Activated T-cell treated with anti-CD3 and anti-CD28 coated beads for 4 hours (primary cell): ENCODE data around the gene PITHD1.
A peak's percentile ranks its signal among the peaks of the same experiment; 100 is the strongest.
"Not testable (repeated sequence)": the region's sequence is repeated elsewhere in the genome, so short reads cannot be mapped to it uniquely, and the experiment has no call there.

ENCODE experiments used
- DNase-seq: peaks from one replicate; pipeline ENCODE4 v3.0.0-alpha.2; 2020

PITHD1 gene

DNA sequence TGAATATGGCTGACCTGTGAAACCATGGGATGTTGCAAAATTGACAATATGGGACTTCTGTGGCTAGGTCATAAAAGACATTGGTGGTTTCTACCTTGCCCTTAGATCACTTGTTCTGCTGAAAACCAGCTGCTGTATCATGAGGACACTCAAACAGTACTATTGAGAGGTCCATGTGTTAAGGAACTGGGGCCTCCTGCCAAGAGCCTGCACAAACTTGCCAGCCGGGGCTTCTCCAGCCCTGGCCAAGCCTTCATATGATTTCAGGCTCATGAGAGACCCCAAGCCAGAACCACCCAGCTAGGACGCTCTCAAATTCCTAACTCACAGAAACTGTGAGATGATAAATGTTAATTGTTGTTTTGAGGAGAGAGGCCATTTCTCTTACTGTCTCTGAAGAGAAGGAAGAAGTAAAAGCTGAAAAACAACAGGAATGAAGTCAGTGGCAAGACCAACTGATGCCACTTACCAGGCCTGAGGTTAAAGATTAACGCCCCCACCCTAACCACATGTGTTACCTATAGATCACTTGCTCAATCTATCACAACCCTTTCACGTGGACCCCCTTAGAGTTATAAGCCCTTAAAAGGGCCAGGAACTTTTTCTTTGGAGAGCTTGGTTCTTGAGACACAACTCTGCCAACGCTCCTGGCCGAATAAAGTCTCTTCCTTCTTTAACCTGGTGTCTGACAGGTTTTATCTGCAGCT, 3.9 kb upstream of the PITHD1 start:
- no peak for DNase-seq

DNA sequence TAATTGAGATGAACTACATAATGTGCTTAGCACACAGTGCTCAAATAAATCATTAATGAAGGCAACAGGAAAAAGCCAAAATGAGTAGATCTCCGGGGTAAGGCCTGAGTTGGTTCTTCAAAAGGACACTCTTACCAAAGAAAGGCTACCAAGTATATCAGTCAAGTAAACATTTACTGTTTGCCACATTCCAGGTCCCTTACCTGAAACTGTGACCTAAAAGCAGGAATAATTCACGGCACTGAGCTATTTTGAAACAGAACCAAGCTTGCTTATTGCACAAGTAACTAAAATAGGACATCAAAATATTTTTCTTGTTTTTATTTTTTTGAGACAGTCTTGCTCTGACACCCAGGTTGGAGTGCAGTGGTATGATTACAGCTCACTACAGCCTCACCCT, 2.0 kb upstream of the PITHD1 start:
- DNase-seq, result no peak

DNA sequence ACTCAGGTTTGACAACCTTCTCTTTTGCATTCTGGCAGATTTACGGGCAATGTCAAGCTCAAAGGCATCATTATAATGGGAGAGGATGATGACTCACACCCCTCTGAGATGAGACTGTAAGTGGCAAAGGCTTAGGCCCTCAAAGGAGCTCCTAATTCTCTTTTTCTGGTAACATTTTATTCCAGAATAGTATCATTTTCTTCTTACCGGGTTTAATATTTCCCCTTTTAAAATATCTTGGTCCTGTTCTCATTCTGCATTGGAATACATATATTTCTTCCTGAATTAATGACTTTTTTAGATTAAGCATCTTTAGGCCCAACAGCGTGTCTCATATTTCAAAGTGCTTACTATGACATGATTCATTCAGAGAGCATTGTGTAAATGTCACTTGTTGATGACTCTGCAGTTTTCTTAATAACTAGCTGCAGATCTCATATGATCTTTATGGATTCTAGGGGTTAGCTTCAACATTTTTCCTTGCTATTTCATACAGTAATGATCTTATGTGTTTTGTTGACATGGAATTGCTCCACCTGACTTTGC, 1.7 kb downstream of the PITHD1 start:
- DNase-seq, result no peak

DNA sequence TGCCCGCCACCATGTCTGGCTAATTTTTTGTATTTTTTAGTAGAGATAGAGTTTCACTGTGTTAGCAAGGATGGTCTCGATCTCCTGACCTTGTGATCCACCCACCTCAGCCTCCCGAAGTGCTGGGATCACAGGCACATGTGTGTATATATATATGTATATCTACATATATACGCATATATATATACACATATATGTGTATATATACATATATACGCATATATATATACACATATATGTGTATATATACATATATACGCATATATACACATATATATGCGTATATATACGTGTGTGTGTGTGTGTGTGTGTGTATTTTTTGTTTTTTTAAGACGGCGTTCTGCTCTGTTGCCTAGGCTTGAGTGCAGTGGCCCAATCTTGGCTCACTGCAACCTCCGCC, 4.9 kb downstream of the PITHD1 start:
- DNase-seq, result not testable (repeated sequence)

DNA sequence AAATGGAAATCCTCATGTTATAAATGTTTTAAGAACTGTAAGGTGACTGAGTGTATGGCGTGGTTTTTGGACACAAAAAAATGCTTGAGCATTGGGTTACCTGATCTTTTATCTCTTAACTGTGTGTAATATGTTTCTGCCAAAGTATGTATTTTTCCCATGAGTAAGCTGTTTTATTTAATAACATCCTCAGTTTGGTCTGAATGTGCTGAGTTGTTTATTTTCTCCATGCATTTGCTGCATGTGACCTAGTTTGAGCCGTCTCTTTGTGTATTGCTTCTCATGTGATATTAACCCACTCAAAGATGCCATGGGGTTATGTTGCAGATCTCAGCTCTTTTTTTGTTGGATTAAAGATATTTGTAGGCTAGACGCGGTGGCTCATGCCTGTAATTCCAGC, 6.6 kb downstream of the PITHD1 start:
- no peak for DNase-seq

DNA sequence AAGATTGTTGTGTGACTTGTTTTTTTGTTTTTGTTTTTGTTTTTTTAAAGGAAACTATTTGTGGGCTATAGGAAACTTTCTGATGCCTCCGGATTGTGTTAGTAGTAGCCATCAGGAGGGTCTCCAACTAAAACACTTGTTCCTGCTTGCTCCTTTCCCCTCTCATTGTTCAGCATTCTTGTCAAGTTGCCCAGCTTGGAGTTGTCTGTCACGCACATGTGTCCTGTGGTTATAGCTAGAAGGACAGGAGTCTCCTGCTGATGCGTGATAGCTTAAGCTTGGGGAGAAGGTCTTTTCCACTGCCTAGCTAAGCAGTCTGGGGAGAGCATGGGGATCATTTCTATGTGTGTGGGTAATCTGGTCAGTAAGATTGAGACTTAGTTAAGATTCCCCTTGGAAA, 9.5 kb downstream of the PITHD1 start:
- no peak for DNase-seq

DNA sequence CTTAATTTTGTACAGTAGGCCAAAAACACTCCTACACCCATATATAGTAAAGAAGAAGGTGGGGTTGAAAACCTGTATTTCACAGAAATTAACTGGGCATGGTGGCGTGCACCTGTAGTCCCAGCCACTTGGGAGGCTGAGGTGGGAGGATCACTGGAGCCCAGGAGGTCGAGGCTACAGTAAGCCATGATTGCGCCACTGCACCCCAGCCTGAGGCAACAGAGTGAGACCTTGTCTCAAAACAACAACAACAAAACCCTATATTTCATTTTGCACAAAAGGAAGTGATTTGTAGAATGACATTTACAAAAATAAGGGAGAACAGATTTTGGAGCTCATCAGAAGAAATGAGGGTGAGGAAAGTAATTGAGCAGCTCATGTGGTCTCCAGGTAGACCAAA, 10.5 kb downstream of the PITHD1 start:
- DNase-seq, result no peak

DNA sequence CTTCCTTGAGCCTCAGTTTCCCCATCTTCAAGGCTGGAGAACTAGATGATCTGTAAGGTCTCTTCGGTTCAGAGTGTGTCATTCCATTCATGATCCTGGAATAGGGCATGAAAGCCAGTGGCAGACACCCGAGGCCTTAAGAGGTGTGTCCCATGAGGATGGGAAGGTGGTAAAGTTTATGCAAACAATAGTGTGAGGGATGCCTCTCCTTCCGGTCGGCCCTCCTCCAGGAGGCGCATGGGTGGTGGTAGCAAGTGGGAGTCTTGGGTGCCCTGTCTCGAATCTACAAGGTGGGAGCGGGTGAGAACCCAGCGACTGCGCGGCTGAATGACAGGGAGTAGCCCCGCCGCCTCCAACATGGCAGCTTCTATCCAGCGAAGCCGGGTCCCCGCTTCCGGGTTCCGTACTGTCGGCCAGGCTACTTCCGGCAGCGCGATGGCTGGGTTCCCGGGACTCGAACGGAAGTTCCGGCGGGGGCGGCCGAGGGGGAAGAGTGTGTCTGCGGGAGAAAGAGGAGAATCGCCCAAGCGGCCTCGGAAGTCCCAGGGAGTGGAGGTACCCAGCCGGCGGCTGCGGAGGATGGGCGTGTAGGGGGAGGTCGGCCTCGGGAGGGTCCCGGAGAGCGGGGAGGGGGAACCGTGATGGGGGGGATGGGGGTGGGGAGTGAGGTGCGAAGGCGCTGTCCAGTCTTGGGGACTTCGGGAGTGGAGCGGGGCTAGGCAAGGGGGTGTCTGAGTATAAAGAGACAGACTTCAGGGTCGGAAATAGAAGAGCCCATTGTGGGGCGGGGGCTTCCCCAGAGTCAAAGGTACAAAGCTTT, 12.7 kb downstream of the PITHD1 start, which contains the start of gene LYPLA2:
Gene LYPLA2, plus strand, starts transcription at position 450 of the 820 bp plus-strand sequence. CDS start 1,538 bp downstream, outside the sequence.
- peak; percentile 75 for DNase-seq

DNA sequence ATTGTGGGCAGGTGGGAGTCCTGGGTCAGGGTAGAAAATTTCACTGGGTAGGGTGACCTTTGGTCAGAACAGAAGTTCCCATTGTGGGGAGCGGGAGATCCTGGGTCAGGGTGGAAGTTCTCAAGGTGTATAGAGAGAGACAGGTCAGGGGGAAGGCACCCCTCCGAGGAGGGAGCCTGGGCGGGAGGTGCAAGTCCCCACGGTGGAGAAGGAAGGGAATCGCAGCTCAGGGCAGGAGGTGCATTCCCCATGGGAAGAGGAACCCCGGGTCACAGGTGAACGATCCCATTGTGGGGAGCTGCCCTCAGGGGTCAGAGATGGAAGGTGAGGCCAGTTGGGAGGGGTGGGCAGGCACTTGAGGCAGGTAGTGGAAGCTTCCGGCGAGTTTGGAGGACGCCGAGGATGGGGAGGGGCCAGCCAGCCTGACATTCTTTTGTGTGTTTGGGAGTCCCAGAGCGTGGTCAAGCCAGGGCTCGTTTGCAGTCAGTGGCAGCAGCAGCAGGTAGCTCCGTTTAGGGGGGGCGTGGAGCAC, 13.4 kb downstream of the PITHD1 start:
- no peak for DNase-seq

DNA sequence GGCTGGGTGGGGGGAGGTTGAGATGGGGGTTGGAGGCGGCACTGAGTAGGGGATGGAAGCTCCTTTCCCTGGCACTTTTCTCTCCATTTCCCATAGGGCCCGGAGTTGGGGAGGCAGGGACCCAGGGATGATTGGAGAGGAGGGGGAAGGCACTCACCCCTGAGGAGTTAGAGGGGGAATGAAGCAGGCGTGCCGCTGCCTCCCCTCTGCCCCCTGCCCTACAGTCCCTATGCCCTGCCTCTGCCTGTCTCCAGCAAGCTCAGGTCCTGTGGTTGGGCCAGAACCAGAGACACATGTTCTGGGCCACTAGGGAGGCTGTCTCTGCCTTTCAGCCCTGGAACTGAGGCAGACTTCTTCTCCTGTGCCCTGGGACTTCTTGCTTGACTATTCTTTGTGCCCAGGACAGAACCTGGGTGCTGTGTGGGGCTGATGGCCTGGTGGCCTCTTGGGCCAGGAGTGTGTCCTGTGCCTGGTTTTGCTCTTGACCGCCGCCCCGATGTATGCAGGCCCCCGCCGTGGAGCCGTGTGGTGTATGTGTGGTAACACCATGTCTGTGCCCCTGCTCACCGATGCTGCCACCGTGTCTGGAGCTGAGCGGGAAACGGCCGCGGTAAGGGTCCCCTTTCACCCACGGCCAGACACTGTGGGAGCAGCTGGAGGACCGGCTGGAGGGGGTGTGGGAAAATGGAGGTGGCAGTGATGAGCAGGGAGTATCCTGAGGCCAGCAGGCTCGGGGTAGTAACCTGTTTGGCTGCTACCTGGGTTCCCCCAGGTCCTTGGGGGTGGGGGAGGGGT, 14.1 kb downstream of the PITHD1 start:
- DNase-seq, result no peak

DNA sequence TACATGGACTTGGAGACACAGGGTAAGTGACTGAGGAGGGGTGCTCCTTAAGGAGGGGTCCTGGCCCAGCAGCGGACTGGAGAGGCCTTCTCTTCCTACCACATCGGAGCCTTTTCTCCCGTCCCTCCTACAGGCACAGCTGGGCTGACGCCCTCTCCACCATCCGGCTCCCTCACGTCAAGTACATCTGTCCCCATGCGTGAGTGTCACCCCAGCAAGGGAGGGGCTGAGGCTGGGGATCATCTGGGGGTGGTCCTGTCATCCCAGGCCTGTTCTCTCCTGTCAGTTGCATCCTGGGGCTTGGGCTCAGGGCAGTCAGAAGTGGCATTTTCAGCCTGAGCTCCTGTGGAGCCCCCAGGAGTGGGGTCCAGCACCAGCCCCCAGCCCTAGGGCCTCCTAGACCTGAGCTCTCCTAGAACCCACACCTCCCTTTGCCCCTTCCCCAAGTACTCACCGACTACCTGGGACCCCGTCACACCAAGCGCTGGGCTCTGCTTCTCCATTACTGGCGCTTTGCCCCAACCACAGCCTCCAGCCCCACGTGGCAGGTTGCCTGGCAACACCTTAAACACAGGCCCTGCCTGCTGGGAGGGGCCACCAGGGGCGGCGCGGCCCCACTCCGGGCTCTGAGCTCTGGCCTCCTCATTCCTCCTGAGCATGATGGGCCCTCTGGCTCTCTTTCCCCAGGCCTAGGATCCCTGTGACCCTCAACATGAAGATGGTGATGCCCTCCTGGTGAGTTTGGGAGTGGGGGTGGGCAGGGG, 15.0 kb downstream of the PITHD1 start:
- DNase-seq, result no peak

DNA sequence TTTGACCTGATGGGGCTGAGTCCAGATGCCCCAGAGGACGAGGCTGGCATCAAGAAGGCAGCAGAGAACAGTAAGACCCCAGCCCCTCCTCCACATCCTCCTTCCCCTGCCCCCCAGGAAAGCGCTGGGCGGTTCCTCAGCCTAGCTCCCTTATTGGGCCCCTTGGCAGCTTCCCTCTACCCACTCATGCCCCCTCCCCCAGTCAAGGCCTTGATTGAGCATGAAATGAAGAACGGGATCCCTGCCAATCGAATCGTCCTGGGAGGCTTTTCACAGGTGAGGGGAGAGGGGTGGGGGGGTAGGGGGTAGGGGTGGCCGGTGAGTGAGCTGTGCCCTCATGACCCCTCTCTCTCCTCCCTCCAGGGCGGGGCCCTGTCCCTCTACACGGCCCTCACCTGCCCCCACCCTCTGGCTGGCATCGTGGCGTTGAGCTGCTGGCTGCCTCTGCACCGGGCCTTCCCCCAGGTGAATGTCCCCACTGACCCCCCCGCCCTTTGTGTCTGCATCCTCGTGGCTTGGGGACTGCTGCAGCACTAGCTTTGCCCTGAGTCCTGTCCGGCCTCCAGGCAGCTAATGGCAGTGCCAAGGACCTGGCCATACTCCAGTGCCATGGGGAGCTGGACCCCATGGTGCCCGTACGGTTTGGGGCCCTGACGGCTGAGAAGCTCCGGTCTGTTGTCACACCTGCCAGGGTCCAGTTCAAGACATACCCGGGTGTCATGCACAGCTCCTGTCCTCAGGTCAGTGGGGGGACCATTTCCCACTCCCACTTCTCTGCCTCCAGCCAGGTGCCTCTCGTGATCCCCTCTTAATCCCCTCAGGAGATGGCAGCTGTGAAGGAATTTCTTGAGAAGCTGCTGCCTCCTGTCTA, 15.9 kb downstream of the PITHD1 start:
- DNase-seq, result no peak

DNA sequence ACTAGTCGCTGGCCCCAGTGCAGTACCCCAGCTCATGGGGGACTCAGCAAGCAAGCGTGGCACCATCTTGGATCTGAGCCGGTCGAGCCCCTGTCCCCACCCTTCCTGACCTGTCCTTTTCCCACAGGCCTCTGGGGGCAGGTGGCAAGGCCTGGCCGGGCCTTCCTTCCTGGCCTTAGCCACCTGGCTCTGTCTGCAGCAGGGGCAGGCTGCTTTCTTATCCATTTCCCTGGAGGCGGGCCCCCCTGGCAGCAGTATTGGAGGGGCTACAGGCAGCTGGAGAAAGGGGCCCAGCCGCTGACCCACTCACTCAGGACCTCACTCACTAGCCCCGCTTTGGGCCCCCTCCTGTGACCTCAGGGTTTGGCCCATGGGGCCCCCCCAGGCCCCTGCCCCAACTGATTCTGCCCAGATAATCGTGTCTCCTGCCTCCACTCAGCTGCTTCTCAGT, 16.5 kb downstream of the PITHD1 start:
- not testable (repeated sequence) for DNase-seq

DNA sequence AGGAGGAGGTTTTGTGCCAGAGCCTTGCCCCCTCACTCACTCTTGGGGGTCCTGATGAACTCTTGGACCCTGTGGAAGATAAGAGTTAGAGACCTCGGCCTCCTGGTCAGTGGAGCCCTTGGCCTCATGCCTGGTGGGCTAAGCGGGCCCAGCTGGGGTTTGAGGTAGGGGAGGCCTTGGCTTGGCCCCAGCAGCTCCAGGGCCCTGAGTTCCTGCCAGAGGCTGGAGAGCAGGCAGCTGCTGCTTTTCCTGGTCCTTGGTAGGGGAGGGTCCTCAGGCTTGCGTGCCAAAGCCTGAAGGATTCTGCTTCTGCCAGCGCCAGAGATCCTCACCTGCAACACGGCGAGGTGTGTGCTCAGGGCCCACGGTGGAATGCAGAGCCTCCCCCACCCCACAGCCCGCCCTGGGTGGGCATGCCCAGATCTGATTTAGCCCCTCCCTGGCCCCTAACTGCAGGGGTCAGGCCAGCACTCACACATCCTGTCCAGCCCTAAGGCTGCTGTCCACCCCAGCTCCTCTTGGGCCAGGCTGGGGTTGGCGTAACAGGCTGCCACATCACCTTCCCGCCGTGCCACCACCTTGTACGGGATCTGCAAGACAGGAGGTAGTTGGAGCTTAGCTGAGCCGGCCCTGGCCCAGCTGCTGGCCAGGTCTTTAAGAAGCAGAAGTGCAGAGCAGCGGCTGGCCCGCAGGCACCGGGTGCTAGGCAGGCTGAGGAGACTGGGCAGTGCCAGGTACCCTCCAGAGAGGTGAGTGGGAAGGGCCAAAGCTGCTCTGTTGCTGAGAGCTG, 17.7 kb downstream of the PITHD1 start:
- DNase-seq, result no peak

DNA sequence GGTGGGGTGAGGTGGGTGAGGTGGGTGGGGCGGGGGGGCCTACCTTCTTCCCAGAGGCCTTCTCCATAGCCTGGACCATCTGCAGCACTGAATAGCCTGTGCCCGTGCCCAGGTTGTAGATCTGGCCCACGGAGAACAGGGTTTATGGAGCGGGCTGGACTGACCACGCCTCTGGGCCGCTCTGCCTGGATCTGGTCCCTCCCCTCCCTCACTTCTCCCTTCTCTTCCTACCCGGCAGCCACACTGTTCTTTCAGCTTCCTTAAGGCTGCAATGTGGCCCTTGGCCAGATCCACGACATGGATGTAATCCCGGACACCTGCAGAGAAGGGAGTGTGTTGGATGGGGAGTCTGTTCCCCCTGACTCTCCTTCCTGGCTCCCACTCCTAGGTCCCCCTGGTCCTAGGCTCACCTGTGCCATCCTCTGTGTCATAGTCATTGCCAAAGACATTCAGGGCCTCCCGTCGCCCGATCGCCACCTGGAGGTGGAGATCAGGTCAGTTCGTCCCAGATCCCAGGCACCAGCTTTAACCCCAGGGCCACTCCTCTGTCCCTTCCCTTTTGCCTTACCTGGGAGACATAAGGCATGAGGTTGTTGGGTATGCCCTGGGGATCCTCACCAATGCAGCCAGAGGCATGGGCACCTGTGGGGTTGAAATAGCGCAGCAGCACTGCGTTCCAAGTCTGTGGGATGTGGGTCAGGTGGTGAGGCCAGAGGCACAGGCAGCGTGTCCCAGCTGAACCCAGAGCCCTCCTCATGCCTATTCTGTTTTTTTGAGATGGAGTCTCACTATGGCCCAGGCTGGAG, 18.5 kb downstream of the PITHD1 start:
- no peak for DNase-seq

DNA sequence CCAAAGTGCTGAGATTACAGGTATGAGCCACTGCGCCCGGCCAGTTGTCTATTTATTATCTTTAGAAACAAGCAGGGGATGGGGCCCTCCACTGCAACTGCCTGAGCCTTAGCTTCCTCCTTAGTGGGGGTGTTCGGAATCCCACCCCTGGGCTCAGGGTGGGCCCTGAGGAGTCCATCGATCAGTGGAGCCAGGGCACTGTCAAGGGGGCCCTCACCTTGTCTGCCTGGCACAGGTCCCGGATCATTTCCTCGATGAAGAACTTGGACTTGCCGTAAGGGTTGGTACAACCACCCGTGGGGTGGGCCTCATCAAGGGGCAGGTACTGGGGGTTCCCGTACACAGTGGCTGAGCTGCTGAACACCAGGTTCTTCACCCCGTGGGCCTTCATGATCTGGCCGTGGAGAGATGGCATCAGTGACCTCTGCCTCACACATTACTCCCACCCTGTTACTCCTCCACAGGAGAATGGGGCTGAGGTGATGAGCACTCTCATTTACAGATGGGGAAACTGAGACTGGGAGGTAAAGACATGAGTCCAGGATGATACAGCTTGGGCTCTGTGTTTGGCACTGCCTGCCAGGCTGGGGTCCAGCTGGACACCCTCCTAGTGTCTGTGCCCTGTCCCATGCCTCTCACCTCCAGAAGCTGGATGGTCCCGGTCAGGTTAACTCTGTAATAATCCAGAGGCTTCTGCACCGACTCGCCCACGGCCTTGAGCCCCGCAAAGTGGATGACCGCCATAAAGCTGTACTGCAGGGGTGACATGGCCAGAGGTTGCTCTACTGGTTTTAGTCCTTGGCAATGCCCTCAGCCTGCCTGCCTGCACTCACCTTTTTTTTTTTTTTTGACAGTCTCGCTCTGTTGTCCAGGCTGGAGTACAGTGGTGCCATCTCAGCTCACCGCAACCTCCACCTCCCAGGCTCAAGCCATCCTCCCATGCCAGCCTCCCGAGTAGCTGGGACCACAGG, 19.5 kb downstream of the PITHD1 start:
- no peak for DNase-seq

DNA sequence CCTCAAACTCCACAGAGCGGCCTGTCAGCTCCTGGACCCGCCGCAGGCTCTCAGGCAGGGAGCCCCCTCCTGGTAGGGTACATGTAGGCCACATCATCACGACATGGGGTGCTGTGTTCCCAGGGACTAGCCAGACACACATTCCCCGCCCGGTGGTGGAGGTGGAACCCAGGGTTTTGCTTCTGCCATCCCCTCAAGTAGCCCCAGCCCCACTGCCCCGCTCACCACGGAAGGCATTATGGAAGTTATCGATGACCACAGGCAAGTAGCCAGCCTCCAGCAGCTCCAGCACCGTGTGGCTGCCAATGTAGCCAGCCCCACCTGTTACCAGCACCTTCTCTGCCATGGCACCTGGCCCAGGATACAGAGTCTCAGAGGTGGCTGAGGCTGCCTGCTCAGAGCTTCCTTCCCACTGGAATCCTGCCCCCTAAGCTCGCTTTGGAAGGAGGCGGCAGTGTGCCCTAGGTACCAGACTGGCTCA, 20.5 kb downstream of the PITHD1 start:
- DNase-seq, result no peak

DNA sequence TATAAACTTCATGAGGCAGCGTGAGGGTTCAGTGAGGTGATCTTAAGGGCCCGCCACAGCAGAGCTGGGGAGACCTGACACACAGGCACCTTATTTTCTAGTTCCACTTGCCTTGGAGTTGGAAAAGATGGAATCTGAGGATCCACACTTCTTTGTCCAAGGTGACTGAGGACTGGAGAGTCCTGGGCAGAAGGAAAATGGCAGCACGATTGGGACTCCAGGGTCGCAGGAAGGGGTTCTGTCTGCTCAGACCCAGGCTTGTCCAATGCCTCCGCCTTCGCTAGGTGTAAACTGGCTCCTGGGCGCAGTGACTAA, 21.0 kb downstream of the PITHD1 start:
- DNase-seq, result no peak
